Rectal smooth muscle tissue (tissue), 1 donor: ENCODE results near the gene HLA-DPB1.

Source experiments
- H3K27ac ChIP-seq: one replicate; pipeline ENCODE4 v1.7.0; 2013; ENCODE audit warnings: low read depth, low read length, inconsistent platforms
- H3K27me3 ChIP-seq: one replicate; pipeline ENCODE4 v1.7.0; 2013; ENCODE audit warnings: low read length; ENCODE audit not compliant: control insufficient read depth, insufficient read depth
- H3K36me3 ChIP-seq: one replicate; pipeline ENCODE4 v1.7.0; 2013; ENCODE audit warnings: low read length; ENCODE audit not compliant: control insufficient read depth, insufficient read depth
- H3K4me1 ChIP-seq: one replicate; pipeline ENCODE4 v1.7.0; 2013; ENCODE audit warnings: low read length; ENCODE audit not compliant: control insufficient read depth, insufficient read depth
- H3K4me3 ChIP-seq: one replicate; pipeline ENCODE4 v1.7.0; 2013; ENCODE audit warnings: low read length
- H3K9ac ChIP-seq: one replicate; pipeline ENCODE4 v1.7.0; 2013; ENCODE audit warnings: low read length

The HLA-DPB1 gene

DNA sequence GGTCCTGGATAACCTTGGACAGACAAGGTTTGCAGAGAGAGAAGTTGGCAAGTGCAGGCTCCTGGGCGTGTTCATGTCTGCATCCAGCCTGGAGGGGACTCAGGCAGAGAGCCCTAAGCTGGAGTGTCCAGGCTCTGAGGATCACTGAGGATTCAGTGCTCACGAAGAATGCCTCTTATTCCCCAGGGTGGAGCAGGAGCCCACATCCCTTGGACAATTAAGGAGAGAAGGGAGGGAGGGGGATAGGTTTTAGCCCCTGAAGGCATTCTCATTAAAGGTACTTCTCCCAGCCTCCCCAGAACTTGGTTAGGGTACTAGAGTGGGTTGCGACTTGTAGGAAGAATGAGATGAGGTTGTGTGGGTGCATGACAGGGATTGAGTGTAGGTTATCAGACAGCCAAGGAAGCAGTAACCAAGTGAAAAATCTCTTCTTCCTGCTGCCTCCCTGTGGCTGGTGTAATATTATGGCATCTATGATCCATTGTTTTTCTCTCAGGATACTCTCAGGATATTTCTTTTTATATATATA is 680 bp downstream of the HLA-DPB1 start:
- Histone ChIP-seq H3K4me3 (peak overlapping the region; percentile 11), H3K36me3 (no peaks in the 10 kb centered on the region), H3K27me3 (no peaks in the 10 kb centered on the region), H3K4me1 (peaks cover 2% of the 10 kb centered on the region), H3K9ac (peak overlapping the region; percentile 52), H3K27ac (no peak overlapping the region)

DNA sequence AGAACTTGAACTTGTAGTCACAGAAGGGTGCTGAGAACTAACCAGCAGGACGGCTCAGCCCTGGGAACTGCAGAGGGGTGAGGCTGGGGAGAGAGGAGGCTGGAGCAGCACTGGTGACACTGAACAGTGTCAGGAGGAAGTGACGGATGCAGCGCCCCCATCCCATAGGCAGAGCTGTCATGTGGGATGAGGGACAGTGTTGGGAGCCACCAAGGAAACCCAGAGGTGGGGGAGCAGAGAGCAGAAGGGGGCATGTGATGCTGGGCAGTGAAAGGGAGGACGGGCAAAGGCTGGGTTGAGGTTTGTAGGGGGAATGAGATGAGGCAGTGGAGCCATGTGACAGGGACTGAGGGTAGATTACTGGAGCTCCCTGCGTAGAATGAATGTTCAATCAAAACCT is 2.1 kb downstream of the HLA-DPB1 start:
- no peak overlapping the region for H3K27ac ChIP-seq
- peak overlapping the region; percentile 26 for H3K4me3 ChIP-seq
- no peak overlapping the region for H3K9ac ChIP-seq
- H3K27me3 ChIP-seq, result no peaks in the 10 kb centered on the region
- H3K36me3 ChIP-seq, result no peaks in the 10 kb centered on the region
- peaks cover 2% of the 10 kb centered on the region for H3K4me1 ChIP-seq

DNA sequence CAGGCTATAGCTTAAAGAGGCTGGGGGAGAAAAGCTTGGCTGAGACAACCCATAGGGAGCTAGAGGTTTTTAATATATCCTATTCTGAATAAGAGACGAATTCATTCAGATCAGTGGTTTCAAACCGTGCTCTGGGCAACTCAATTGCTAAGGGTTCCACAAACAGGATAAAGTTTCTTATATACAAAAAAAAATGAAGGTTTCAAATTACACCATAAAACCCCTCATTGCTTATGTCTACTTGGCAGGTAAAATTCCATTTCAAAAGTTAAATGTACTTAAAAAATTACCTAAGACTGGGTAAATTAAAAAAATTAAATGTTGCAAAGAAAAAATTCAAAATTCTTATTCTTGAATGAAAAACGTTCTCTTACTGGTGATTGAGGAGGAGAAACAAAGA is 2.7 kb downstream of the HLA-DPB1 start:
- Histone ChIP-seq H3K4me1 (peaks cover 2% of the 10 kb centered on the region), H3K36me3 (no peaks in the 10 kb centered on the region), H3K27ac (no peak overlapping the region), H3K4me3 (no peak overlapping the region), H3K9ac (no peak overlapping the region), H3K27me3 (no peaks in the 10 kb centered on the region)

DNA sequence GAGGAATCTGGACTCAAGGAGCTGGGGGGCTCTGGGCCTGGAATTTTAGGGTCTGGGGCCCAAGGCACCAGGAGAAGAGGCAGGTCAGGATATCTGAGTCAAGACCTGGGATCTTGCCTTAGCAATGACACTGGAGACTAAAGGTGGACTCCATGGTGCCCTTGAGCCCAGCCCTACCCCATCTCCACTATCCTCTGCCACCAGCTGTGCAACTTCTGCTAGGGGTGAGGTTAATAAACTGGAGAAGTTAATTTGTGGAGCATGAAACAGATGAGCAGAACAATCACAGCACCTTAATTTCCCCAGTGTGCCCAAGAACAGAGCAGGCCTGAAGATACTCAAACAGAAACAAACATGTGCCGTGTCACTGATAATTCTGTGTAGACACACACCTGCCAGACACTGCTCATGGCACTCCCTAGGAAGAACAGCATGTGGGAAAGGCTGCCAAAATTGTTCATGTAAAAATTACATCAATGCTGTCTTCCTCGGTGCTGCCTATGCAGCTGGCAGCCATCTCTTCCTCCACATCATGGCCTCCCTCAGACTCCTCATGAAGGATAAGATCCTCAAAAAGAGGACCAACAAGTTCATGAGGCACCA is 3.2 kb downstream of the HLA-DPB1 start:
- Histone ChIP-seq H3K27me3 (no peaks in the 10 kb centered on the region), H3K27ac (no peak overlapping the region), H3K36me3 (no peaks in the 10 kb centered on the region), H3K4me1 (peaks cover 2% of the 10 kb centered on the region), H3K4me3 (no peak overlapping the region), H3K9ac (no peak overlapping the region)

DNA sequence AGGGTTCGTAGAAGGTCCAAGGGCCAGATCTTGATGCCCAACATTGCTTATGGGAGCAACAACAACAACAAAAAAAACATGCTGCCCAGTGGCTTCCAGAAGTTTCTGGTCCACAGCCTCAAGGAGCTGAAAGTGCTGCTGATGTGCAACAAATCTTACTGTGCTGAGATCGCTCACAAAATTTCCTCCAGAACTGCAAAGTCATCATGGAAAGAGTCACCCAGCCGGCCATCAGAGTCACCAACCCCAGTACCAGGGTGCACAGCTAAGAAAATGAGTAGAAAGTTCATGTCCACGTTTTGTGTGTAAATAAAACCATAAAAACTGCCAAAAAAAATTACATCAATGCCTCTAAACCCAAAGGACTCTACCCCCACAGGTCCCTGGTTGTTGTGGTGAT is 3.8 kb downstream of the HLA-DPB1 start:
- Histone ChIP-seq H3K4me3 (no peak overlapping the region), H3K27me3 (no peaks in the 10 kb centered on the region), H3K36me3 (no peaks in the 10 kb centered on the region), H3K9ac (no peak overlapping the region), H3K4me1 (peaks cover 2% of the 10 kb centered on the region), H3K27ac (no peak overlapping the region)

DNA sequence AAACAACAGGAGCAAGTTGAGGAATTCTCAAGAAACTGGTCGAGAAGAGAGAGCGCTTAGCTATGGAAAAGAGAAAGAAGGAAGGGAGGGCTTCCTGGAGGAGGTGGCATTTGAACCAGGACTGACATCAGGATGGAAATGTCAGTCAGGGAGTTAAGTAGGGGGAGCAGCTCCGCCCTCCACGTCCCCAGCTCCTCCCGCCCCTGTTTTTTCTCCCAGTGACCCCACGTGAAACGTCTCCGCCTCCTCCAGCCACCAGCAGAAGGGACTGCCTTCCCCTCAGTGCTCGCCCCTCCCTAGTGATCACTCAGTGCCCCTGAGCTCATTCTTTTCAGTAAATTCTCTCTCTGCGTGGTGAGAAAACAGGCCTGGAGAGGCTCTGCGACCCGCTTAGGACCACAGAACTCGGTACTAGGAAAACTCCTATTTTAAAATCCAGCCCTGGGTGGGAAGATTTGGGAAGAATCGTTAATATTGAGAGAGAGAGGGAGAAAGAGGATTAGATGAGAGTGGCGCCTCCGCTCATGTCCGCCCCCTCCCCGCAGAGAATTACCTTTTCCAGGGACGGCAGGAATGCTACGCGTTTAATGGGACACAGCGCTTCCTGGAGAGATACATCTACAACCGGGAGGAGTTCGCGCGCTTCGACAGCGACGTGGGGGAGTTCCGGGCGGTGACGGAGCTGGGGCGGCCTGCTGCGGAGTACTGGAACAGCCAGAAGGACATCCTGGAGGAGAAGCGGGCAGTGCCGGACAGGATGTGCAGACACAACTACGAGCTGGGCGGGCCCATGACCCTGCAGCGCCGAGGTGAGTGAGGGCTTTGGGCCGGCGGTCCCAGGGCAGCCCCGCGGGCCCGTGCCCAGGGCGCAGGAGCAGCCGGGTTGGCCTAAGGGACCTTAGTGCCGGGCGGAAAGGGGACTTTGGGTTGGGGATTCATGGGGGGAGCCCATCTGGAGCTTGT is 4.6 kb downstream of the HLA-DPB1 start:
- peak overlapping the region; percentile 28 for H3K27ac ChIP-seq
- H3K4me3 ChIP-seq, result peak overlapping the region; percentile 37
- no peaks in the 10 kb centered on the region for H3K27me3 ChIP-seq
- no peaks in the 10 kb centered on the region for H3K36me3 ChIP-seq
- H3K9ac ChIP-seq, result peak overlapping the region; percentile 21
- peaks cover 2% of the 10 kb centered on the region for H3K4me1 ChIP-seq

DNA sequence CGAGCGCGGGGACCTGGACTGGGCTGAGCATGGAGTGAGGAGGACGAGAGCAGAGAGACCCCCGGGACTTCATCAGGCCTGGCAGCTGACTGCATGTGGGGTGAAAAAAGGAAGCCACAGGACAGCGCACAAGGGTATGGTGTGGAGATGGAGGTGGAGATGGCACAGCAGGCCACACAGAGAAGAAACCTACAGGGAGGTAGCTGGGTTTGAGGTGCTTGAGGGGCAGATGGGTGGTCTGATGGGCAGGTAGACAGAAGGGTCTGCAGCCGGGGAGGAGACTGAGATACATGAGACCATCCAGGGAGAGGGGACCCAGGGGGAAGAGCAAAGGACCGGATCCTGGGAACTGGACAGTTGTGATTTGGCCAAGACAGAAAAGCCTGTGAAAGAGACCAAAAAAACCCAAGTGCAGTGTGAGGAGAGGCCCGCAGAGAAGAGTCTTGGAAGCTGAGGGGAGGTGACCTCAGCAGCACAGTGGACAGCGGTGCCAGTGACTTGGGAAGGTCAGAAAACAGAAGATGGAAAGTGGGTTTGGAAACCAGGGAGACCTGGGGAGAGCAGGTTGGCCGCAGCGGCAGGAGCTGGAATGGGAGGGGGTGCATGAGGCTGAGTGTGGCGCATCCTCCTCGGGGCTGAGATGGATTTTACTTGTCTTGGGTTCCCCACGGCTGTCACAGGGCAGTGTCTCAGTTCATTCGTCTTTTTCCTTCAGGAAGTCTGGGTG is 5.5 kb downstream of the HLA-DPB1 start:
- peaks cover 2% of the 10 kb centered on the region for H3K4me1 ChIP-seq
- peak overlapping the region; percentile 37 for H3K4me3 ChIP-seq
- no peak overlapping the region for H3K9ac ChIP-seq
- no peaks in the 10 kb centered on the region for H3K27me3 ChIP-seq
- peak overlapping the region; percentile 28 for H3K27ac ChIP-seq
- H3K36me3 ChIP-seq, result no peaks in the 10 kb centered on the region

DNA sequence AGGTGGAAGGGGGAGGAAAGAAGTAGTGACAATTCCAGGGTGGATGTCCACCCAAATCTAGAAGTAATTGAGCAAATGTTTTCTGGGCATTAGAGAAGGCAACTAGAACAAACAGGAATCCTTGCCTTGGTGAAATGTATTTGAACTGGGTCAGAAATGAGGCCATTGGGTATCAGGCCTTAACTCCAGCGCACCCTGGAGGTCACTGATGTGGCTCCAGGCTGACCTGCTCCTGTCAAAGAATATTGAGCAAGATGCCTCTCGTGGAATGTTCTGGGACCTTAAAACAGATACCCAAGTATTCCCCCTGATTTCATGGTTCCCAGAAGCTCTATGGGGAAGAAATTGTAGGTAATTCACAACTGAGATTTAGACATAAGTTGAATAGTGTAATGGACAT is 6.9 kb downstream of the HLA-DPB1 start:
- H3K9ac ChIP-seq, result no peak overlapping the region
- no peaks in the 10 kb centered on the region for H3K27me3 ChIP-seq
- no peak overlapping the region for H3K4me3 ChIP-seq
- peaks cover 2% of the 10 kb centered on the region for H3K4me1 ChIP-seq
- no peak overlapping the region for H3K27ac ChIP-seq
- no peaks in the 10 kb centered on the region for H3K36me3 ChIP-seq

DNA sequence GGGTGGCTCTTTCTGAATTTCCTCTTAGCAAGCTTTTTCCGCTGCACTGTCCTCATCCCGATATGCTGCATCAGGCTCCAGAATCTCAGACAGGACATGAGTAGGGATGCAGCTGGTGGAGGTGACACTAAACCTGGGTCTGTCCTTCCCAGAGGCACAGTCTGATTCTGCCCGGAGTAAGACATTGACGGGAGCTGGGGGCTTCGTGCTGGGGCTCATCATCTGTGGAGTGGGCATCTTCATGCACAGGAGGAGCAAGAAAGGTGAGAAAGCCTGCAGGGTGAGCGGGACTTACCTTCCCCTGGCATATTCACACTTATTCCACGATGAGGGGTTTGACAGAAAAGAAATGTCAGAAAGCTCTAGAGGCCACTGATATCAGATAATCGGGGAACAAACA is 9.8 kb downstream of the HLA-DPB1 start:
- H3K27me3 ChIP-seq, result no peaks in the 10 kb centered on the region
- H3K4me3 ChIP-seq, result no peak overlapping the region
- peaks cover 2% of the 10 kb centered on the region for H3K4me1 ChIP-seq
- no peak overlapping the region for H3K27ac ChIP-seq
- H3K36me3 ChIP-seq, result no peaks in the 10 kb centered on the region
- H3K9ac ChIP-seq, result no peak overlapping the region

DNA sequence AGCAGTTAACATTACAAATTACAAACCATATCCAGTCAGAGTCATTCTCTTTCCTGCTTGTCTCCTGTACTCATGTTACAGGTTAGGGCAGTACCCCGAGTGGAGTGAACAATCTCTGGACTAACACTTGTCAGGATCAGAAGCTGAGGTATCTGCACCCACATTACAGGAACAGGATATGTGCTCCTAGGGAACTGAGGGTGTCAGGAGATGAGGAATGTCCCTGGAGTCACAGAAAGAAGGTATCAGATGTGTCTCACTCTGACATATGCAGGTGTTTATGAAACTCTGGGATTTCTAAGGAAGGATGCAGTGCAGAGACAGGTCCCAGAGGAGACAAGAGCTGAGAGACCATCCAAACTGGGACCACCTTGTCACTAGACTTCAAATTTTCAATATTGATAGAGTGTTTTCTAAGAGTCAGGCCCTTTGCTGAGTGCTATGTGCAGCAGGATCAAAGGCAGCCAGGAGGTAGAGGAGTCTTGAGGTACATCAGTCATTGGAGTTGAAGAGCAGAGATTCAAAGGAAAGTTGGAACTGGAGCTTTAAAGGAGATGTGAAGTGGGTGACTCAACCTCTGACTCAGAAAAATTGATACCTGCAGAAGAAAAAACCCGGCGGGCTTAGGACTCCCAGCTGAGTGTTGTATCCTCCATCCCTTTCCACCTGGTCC is 12.6 kb downstream of the HLA-DPB1 start:
- Histone ChIP-seq H3K36me3 (no peaks in the 10 kb centered on the region), H3K27ac (no peak overlapping the region), H3K4me1 (no peaks in the 10 kb centered on the region), H3K27me3 (no peaks in the 10 kb centered on the region), H3K4me3 (no peak overlapping the region), H3K9ac (no peak overlapping the region)

DNA sequence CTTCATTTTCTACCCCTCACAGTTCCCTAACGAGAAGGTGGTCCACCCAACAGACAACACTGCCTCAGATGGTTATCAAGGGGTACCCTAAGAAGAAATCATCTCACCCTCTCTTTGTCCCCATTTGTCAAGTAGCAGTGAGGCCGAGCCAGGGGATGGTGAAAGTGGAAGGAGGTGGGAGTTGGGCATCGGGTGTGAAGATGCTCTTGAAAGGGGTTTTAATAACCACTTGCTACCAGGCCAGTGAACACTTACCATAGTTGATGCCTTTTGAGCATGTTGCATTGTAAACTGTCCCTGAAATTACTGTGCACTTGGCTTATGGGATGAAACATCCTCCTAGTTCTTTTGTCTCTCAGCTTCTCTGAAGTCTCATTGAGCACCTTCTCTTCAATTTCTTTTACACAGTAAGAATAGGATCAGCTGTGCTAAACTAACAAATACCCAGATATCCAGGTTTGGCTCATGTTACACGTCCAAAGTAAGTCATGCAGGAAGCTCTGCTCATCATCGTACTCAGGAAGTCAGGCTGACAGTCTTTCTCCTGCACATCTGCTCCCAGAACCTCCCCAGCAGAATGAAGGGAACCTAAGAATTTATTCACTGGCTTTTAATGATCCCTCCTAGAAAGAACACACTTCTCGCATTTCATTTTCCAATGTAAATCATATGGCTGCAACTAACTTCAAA is 13.3 kb downstream of the HLA-DPB1 start:
- no peak overlapping the region for H3K9ac ChIP-seq
- H3K36me3 ChIP-seq, result no peaks in the 10 kb centered on the region
- no peak overlapping the region for H3K4me3 ChIP-seq

More for the DNA sequence above, 13.3 kb downstream of the HLA-DPB1 start:
- Histone ChIP-seq H3K4me1 (no peaks in the 10 kb centered on the region), H3K27me3 (no peaks in the 10 kb centered on the region), H3K27ac (no peak overlapping the region)
